HL-60 (cell line): Measurements from ENCODE around the gene ASTN2.

Experiments used
- DNase-seq, 2 experiments: peaks; one replicate each; pipeline ENCODE4 v3.0.0-alpha.2; 2010 to 2020; ENCODE audit warnings: low read depth in 1 of 2, low spot score in 1 of 2
- H3K27ac ChIP-seq: fragments of 250-450 bp; sonication (Bioruptor Pico); replicated peaks from 2 replicates; pipeline ENCODE4 v1.5.1; 2020; ENCODE audit warnings: mild to moderate bottlenecking, moderate library complexity
- H3K27me3 ChIP-seq: fragments of 250-450 bp; sonication (Bioruptor Pico); 2 replicates; pipeline ENCODE4 v1.5.1; 2021; ENCODE audit warnings: mild to moderate bottlenecking, moderate library complexity; ENCODE audit not compliant: insufficient read depth, poor library complexity, severe bottlenecking
- H3K4me3 ChIP-seq: replicated peaks from 2 replicates; pipeline ENCODE4 v1.5.1; 2011; ENCODE audit warnings: mild to moderate bottlenecking, control low read depth, low read length; ENCODE audit not compliant: insufficient read depth
- GABPA ChIP-seq: IDR thresholded peaks from 2 replicates; pipeline ENCODE4 v1.6.1; 2012; ENCODE audit warnings: low read depth
- POLR2AphosphoS5 ChIP-seq: IDR thresholded peaks from 2 replicates; pipeline ENCODE4 v1.6.1; 2012; ENCODE audit warnings: low read depth
- SPI1 ChIP-seq: IDR thresholded peaks from 2 replicates; pipeline ENCODE4 v1.6.1; 2012; ENCODE audit warnings: low read depth, mild to moderate bottlenecking, borderline replicate concordance
- TF ChIP-seq, protein P1 (sequence below): IDR thresholded peaks from 2 replicates; pipeline ENCODE4 v1.6.1; 2012; ENCODE audit warnings: low read depth; ENCODE audit not compliant: insufficient replicate concordance
- TF ChIP-seq, protein P2 (sequence below): IDR thresholded peaks from one replicate; pipeline ENCODE4 v1.5.1; 2011; ENCODE audit warnings: low read length, control low read depth, inconsistent platforms; ENCODE audit not compliant: insufficient read depth

Gene ASTN2

DNA sequence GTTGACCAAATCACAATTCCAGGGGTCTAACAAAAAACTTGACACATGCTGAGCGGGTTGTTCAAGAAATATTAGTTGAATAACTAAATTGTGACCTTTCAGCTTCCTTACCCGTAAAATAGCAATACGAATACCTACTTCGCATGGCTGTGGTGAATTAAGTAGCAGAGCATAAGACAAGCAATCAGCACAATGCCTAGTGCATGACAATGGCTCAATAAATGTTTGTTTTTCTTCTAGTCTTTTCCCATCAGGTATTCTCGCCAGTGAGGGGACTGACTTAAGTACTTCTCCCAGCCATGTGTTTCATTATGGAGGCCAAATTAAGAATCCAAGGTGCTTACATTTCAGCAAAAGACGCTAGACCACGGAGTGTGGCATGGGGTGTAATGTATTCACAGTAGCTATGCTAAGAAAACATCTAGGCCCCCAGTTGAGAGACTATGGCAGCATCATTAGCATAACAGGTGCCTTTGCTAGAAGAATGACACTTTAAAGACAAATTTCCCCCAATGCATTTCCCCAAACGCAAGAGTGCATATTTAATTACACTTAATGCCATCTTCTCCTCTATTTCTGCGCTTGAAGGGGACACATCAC is 145.9 kb downstream of the ASTN2 start:
- no peak for TF ChIP-seq POLR2AphosphoS5
- TF ChIP-seq, protein P1, sequence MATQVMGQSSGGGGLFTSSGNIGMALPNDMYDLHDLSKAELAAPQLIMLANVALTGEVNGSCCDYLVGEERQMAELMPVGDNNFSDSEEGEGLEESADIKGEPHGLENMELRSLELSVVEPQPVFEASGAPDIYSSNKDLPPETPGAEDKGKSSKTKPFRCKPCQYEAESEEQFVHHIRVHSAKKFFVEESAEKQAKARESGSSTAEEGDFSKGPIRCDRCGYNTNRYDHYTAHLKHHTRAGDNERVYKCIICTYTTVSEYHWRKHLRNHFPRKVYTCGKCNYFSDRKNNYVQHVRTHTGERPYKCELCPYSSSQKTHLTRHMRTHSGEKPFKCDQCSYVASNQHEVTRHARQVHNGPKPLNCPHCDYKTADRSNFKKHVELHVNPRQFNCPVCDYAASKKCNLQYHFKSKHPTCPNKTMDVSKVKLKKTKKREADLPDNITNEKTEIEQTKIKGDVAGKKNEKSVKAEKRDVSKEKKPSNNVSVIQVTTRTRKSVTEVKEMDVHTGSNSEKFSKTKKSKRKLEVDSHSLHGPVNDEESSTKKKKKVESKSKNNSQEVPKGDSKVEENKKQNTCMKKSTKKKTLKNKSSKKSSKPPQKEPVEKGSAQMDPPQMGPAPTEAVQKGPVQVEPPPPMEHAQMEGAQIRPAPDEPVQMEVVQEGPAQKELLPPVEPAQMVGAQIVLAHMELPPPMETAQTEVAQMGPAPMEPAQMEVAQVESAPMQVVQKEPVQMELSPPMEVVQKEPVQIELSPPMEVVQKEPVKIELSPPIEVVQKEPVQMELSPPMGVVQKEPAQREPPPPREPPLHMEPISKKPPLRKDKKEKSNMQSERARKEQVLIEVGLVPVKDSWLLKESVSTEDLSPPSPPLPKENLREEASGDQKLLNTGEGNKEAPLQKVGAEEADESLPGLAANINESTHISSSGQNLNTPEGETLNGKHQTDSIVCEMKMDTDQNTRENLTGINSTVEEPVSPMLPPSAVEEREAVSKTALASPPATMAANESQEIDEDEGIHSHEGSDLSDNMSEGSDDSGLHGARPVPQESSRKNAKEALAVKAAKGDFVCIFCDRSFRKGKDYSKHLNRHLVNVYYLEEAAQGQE = no peak
- TF ChIP-seq, protein P2, sequence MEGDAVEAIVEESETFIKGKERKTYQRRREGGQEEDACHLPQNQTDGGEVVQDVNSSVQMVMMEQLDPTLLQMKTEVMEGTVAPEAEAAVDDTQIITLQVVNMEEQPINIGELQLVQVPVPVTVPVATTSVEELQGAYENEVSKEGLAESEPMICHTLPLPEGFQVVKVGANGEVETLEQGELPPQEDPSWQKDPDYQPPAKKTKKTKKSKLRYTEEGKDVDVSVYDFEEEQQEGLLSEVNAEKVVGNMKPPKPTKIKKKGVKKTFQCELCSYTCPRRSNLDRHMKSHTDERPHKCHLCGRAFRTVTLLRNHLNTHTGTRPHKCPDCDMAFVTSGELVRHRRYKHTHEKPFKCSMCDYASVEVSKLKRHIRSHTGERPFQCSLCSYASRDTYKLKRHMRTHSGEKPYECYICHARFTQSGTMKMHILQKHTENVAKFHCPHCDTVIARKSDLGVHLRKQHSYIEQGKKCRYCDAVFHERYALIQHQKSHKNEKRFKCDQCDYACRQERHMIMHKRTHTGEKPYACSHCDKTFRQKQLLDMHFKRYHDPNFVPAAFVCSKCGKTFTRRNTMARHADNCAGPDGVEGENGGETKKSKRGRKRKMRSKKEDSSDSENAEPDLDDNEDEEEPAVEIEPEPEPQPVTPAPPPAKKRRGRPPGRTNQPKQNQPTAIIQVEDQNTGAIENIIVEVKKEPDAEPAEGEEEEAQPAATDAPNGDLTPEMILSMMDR = no peak
- TF ChIP-seq GABPA = no peak
- no peak overlapping the region for H3K4me3 ChIP-seq

DNA sequence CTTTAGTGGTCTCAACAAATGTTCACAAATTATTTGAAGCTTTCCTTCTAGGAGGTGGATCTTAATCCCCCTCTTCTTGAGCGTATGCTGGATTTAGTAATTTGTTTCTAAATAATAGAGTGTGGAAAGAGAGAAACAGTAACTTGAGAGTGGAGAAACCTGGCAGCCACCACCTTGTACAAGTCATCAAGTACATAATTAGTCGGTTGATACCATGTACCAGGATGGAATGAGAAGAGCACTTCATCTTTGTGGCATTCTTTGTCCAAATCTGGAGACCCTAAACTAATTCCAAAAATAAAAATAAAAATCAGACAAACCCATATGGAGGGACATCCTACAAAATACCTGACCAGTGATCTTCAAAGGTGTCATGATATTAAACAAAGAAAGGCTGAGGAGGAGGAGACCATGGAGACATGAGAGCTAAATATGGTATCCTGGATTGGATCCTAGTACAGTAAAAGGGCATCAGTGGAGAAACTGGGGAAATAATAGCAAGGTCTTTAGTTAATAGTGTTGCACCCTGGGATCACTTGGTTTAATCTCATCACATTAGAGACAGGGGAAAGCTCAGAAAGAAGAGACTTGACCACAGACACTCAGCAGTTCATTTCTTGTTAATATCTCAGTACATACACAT is 147.9 kb downstream of the ASTN2 start:
- Histone ChIP-seq H3K27ac (no peak overlapping the region), H3K27me3 (no peaks in the 10 kb centered on the region), H3K4me3 (no peak overlapping the region)
- TF ChIP-seq, protein P1 = no peak
- TF ChIP-seq POLR2AphosphoS5 (no peak), SPI1 (no peak), GABPA (no peak)
- TF ChIP-seq, protein P2 = no peak
- no peak for DNase-seq

More for the DNA sequence above, 145.9 kb downstream of the ASTN2 start:
- no peaks in the 10 kb centered on the region for H3K27me3 ChIP-seq
- DNase-seq = no peak
- no peak overlapping the region for H3K27ac ChIP-seq

DNA sequence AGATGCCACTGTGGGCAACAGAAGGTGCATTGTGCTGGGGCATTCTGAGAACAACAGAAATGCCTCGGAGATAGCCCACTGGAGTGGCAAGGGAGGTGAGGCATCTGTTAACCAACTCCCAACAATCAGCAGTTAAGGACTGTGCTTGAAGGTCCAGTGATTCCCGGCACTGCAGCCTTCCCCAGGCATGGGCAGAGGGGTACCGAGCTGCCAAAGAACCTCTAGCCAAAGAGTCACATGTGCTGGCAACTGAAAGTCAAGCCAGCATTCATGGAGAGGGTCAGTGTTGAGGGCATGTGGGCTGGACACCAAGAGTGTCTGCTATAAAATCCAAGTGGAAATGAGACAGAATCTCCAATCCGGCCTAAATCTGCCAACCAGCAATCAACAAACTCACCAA is 149.6 kb downstream of the ASTN2 start:
- TF ChIP-seq SPI1 (no peak), POLR2AphosphoS5 (no peak), GABPA (no peak)
- TF ChIP-seq, protein P1 = no peak
- TF ChIP-seq, protein P2 = no peak
- Histone ChIP-seq H3K27ac (no peak overlapping the region), H3K4me3 (no peak overlapping the region), H3K27me3 (no peaks in the 10 kb centered on the region)
- no peak for DNase-seq
